ENCODE measurements around the gene PDE9A.

The PDE9A gene

GRCh38 chr21:42820616-42821465, 167.4 kb downstream of the PDE9A start:
- no peak for FAIRE-seq
- no peak for TF ChIP-seq POLR2AphosphoS5 (IDR thresholded peaks at IDR 0.05; ENCODE audit: low read depth, low read length)
- no peak for TF ChIP-seq TAF1 (IDR thresholded peaks at IDR 0.05; ENCODE audit: borderline replicate concordance, low read depth, low read length)
- no peak for TF ChIP-seq POLR2A (IDR thresholded peaks at IDR 0.05; ENCODE audit: low read depth, low read length)

More at GRCh38 chr21:42820616-42821465, 167.4 kb downstream of the PDE9A start:
- DNase-seq (ENCODE audit: insufficient read length): no peak

Data from GM12892 (cell line).